Kidney glomerular epithelial cell (primary cell): ENCODE results near the gene SSBP4.
"Not testable (repeated sequence)": the region's sequence is repeated elsewhere in the genome, so short reads cannot be mapped to it uniquely, and the experiment has no call there.

Experiments used
- DNase-seq: peaks from one replicate; lab custom pipeline; 2025; lab: John Stamatoyannopoulos, UW

The SSBP4 gene

DNA sequence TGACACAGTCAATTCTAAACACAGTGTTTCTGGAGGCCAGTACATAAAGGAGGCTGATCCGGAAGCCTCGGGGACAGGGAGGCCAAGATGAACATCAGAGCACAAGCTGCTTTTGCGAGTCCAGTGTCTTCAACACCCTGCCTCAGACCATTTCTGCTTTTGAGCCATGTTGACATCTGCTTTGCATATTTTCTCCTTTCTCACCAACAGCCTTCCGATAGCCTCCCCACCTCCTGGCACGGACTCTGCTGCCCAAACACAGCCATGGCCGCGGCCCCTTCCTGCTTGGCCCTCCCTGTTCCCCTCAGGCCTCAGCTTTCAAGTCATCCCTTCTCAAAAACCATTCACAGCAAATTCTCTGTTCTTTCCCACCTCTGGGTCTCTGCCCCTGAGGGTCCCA, 25.4 kb upstream of the SSBP4 start:
- DNase-seq: no peak

GRCh38 chr19:18396471-18397241, 22.5 kb upstream of the SSBP4 start:
- DNase-seq: no peak

DNA sequence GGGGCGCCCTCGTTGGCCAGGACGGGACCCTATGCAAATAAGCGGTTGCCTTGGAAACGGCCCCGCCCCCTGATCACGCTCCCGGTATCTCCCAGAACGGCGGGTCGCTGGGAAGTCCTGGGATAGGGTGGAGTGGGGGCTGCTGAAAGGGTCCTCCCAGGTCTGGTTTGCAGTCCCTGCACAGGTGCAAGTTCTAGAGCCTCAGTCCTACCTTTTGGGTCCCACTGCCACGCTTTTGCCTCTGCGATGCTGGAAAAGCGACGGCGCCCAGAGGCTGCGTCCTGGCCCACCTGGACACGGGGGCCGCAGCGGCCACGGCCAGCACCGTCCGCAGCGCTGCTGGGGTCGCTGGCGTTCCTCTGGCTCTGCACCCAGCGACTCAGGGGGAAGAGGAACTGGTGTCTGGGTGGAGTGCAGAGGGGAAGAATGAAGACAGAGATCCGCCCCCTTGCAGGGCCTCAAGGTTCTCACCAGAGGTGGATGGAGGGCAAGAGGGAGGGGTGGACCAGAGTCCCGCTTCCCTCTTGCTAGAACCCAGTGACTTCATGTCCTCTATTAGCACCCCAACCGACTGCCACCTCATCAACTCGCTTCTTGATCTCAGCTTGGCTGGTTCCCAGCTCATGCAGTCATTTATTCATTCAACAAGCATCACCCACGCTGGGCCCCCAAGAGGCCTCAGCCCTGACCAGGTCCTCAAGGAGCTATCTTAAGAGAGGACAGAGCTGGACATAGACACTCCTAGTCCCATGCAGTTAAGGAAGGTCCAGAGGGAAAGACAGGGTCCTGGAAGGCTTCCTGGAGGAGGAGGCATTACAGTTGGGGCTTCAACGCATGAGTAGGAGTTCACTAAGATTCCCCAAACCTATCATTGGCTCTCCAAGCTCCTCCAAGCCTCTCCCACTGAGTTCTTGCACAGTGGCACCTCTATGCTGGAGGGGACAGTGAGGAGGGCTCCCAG, 21.7 kb upstream of the SSBP4 start, which contains the start of gene LRRC25:
Gene LRRC25 (minus strand): TSS at position 381 of the 961 bp plus-strand sequence. CDS start 659 bp downstream, outside the sequence.
- DNase-seq: no peak

DNA sequence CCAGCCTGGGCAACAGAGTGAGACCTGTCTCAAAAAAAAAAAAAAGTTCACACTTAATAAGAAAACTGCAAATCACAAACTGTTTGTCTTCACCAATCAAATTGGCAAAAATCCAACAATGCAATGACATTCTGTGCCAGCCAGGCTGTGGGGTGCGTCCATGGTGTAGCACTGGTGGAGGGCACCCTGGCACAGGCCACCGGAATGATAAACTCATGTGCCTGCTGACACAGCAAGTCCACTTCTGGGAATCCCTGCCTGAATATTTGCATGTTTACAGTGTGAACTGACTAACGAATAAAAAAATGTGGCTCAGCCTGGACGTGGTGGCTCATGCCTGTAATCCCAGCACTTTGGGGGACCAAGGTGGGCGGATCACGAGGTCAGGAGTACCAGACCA, 20.2 kb upstream of the SSBP4 start:
- no peak for DNase-seq

DNA sequence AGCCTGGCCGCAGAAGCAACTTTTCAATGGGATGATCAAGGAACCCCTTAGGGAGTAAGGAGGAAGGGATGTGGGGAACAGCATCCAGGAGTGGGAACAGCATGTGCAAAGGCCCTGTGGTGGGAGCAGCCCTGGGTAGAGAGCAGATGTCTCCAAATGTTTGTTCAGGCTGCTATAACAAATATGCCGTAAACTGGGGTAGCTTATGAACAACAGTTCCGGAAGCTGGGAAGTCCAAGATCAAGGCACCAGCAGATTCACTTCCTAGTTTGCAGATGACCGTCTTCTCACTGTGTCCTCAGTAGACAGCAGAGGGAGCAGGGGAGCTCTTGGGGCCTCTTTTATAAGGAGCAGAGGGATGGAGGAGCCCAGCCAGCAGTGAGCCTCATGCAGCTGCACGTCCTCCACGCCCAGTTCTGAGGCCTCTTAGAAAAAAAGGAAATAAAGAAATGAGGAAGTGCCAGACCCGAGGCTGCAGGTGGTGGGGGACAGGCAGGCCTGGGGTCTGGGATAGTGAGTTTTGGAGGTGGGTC, 17.6 kb upstream of the SSBP4 start:
- DNase-seq: peak; percentile 40

GRCh38 chr19:18402455-18403248, 16.5 kb upstream of the SSBP4 start:
- peak; percentile 17 for DNase-seq

DNA sequence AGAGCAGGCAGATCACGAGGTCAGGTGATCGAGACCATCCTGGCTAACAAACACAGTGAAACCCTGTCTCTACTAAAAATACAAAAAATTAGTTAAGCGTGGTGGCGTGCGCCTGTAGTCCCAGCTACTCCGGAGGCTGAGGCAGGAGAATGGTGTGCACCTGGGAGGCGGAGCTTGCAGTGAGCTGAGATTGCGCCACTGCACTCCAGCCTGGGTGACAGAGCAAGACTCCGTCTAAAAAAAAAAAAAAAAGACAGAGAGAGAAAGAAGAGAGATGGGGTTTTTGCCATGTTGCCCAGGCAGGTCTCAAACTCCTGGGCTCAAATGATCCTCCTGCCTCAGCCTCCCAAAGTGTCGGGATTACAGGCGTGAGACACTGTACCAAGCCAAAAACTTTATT, 13.4 kb upstream of the SSBP4 start:
- DNase-seq: not testable (repeated sequence)

- no peak for DNase-seq
Observed at GRCh38 chr19:18406749-18407148, 12.4 kb upstream of the SSBP4 start.

DNA sequence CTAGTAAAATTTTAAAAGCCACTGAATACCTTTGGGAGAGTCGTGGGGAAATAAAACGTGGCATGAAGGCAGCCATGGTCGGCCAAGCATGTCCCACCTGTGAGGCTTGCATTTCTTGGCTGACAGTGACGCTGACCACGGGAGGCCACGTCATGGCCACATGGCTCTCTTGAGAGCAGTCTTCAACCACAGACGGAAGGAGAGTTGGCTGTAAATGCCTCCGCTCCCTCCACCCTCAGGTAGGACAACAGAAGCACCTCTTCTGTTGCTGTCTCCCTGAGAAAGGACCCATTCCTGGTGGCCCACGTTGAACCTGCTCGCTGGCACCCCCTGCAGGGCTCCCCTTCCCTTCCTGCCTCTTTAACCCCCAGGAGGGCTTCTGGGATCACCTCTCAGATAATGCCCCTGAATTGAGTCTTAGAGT, 11.1 kb upstream of the SSBP4 start:
- DNase-seq: peak; percentile 30

DNA sequence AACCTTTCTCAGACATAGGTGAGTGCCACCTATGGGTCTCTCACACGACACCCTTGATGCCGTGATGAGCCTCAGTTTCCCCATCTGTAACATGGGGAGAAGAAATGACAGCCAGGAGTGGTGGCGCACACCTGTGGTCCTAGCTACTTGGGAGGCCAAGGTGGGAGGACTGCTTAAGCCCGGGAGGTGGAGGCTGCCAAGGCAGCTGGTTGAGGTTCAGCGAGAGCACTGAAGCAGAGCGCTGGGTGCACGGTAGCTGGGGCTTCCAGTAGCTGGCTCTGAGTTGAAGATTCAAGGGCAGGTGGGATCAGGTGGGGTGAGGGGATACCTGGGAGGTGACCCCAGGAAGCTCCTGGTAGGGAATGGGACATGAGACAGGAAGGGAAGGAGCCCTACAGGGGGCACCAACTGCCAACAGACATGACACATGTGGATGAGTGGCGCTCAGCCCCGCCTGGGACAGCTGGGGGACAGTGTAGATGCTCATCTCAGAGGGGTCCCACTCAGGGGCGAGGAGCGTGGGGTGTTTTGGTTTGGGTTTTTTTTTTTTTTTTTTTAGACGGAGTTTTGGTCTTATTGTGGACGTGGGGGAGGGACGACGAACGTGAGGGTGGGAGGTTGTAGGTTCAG, 6.5 kb upstream of the SSBP4 start:
- DNase-seq: no peak

DNA sequence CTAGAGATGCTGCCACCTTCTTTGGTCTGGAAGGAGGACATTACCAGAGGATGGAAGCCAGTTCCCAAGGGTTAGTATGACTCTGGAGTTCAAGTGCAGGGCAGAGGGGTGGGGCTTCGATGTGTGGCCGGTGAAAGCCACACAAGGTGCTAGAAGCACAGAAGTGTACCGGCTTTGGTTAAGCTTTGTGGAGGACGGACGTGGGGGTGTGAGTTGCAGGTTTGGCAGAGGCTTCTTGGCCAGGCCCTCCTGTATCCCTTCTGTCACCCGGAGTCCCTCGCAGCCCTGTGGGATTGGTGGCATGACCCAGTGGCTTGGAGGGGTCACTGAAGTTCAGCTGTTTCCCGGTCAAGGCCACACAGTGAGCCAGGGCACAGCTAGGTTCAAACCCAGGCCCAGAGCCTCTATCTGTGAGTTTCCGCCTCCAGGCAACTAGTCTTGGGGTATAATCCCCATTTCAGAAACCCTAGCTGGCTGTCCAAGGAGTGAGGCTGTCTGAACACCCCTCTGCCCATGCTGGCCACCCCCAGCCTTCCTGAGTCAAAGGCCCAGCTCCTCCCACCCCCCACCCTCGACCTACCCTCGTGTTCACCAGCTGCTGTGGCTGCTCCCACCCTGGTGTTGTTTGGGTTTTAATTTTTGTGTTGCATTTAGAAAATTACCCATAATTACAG, 4.6 kb upstream of the SSBP4 start:
- DNase-seq: no peak

DNA sequence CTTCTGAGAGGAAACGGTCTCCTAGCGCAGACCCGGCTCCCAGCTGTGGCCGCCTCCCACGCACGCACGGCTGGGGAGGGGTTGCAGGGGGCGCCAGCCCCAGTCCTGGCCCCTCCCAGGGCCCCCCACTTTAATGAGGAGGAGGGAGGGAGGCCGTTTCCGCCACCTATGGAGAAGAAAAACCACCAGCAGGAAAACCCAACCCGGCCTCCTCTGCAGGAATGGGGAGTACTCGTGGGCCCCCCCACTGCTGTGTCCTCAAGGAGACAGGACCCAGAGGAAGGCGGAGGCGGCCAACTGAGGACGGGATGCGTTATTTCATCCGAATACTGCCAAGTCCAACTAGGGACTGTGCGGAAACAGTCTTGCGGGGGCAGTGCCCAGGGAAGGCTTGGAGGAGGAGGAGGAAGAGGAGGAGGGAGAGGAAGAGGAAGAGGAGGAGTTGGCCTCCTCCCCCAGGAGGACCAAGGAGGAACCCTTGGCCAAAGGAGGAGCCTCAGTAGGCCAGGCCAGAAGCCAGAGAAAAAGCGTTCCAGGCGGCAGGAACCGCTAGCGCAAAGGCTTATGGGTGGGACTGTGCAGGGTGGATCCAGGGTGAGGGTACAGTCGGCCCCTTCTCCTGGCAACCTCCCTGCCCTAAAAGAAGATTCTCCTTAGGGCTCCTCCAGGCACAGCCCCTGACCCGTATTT, 3.9 kb upstream of the SSBP4 start:
- peak; percentile 67 for DNase-seq

DNA sequence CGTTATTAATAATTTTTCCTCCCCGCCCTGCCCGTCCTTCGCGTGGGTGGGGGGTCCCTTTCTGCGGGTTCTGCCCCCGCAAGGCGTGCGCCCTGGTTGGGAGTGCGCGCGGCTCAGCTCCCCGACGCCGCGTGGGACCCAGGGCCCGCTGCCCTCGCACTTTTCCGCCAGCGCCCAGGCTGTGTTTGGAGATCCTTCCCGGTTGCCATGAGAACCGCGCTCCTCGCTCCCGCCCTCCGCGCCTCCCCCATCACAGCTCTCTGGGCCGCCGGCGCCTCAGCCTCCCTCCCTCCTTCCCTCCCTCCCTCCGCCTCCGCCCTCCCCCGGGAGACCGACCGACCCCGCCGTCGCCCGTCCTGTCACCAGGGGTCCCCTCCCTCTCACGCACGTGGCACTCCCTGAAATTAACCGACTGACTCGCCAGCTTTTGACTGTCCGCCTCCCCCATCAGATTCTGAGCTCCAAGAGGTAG, 2.4 kb upstream of the SSBP4 start:
- DNase-seq: peak; percentile 85

DNA sequence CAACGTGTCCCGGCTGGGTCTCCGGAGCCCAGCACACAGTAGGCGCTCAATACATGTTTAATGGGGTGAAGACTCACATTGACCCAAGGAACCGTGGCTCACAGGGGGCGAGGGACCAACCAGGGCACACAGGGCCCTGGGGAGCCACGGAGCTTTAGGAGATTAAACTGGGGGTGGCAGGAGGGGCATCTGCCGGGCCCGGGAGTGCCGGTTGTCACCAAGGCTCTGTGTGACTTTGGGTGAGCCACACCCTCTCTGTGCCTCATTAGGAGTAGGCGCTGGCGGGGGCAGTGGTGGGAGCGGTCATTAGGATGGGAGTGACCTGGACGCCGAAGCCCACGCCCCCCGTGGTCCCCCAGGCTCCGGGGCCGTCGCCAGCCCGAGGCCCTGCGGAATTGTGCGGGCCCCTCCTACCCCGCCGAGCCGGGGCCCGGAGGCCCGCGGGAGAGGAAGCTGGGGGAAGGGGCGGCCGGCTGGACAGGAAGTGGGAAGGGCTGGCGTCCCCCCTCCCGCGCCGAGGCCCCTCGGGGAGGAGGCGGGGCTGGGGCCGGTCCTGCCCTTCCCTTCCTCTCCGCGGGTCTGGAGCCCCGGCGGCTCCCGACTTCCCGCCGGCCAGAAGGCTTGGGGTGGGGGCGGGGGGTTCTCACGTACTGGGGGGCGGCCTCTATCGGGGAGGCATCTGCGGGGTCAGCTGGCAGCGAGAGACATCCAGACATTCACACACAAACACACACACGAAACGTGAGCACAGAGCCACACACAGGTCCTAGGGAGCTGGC, 1.8 kb upstream of the SSBP4 start:
- peak; percentile 65 for DNase-seq

- DNase-seq: no peak
Observed at GRCh38 chr19:18418029-18418482, 1.1 kb upstream of the SSBP4 start.

DNA sequence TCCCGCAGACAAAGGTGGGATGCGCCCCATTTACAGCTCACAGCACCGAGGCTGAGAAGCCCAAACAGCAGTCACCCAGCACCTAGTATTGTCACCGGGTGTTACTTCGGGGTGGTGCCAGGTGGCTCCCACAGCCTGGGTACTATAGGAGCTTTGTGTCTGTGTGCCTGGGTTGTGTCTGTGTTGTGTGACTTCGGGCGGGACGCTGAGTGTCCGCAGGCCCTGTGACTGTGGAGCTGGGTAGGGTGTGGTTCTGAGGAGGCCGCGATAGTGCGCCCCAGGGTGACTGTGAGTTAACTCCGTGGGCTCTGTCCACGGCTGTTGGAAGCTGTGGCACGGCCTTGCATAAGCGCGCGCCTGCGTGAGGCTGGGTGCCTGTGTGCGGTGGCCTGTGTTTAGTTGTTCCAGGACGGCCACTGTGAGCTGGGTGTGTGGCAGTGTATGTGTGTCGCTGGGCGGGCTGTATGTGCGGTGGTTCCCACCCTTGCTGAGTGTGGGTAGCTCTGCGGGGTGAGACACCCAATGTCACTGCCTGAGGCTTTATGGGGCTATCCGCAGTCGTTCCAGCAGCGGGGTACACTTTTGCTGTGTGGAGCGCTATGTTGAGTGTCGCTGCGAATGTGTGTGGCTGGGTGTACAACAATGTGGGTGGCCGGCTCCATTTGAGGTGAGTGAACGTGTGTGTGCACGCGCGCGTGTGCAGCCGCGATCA, 559 bp upstream of the SSBP4 start:
- DNase-seq: no peak

DNA sequence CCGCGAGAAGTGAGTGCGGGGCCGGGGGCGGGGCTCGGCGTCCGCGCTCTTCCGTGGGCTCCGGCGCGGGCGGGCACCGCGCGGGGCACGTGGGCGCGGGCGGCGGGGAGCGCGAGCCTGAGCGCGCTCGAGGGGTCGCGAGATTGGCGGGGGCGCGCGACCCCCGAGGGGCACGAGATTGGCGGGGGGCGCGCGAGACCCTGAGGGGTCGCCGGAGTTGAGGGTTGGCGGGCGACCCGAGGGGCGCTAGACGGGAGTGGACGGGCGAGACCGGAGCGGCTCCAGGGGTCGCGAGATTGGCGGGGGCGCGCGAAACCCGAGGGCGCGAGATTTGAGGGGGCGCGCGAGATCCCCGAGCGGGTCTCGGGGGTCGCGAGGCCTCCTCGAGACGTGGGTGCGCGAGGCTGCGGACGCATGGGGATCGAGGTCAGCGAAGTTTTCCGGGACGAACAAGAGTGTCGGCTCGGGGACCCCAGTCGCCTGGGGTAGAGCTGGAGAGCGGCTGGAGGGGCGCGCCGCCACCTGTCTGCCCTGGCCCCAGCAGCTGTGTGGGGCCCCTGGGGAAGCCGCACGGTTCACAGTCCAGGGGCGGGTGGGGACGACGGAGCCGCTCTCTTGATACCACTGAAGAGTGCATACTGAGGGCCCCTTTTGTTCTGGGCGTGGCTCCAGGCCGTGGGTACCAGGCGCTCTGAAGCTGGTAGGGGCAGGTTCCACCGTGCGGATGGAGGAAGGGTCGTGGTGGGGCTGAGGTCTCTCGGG, 682 bp downstream of the SSBP4 start:
- DNase-seq: no peak

DNA sequence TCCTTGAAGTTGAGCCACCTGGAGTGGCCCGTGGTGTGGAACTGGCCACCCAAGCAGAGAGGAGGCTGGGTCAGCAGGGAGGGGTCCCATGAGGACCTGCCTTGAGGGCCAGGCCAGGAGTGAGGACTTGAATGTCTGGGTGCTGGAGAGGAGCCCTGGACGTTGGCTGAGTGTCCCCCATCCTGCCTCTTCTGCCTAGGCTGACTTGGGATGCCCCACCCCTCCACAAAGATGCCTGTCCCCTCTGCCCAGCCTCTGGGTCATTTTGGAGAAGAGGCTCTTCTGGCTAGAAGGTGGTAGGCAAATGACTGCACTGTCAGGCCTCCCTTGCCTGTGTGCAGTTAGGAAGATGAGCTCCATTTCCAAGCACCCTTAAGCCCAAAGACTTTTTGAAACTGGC, 1.7 kb downstream of the SSBP4 start:
- DNase-seq: no peak
